ENCODE data around the gene NSD2.

Gene NSD2

GRCh38 chr4:1971456-1972200 lies 100.4 kb downstream of the NSD2 start:
- DNase-seq = no peak

GRCh38 chr4:1972414-1972813 lies 101.2 kb downstream of the NSD2 start:
- no peak for DNase-seq

DNA sequence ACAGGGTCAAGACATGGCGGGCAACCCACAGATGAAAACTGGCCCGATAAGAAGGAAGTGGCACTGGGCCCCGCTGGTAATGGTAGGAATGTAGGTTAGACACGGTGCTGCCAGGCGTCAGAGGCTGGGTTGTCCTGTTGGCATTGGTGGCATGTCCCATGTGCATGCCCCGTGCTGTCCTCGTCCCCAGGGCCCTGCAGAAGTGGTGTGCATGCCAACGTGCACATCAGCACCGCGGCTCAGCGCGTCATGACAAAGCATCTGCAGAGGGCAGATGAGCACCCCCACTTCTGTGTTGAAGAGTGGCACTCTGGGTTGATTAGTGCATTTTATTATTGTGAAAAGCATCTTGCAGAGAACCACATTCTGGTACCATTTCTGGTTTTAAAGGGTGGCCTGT lies 102.0 kb downstream of the NSD2 start:
- no peak for DNase-seq

- no peak for DNase-seq
Measured at GRCh38 chr4:1973661-1974060, 102.5 kb downstream of the NSD2 start.

- DNase-seq = no peak
Measured at GRCh38 chr4:1974840-1975239, 103.6 kb downstream of the NSD2 start.

DNA sequence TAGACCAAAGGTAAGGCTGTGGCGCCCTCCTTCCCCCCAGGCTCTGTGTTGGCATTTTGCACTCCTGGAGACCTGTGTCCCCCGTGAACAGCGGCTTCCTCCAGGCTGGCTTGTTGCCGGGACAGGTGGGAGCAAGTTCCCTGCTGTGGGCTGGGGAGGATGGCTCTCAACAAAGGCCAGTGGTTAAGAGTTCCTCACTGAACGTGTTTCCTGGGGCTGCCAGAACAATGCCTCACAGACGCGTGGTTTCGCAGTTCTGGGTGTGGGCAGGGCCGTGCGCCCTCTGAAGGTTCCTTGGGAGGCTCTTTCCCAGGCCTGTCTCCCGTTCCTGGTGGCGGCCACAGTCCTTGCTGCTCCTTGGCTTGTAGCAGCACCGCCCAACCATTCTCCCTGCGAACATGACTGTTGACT lies 104.2 kb downstream of the NSD2 start:
- DNase-seq = no peak

- no peak for DNase-seq
Measured at GRCh38 chr4:1975880-1976279, 104.7 kb downstream of the NSD2 start.

DNA sequence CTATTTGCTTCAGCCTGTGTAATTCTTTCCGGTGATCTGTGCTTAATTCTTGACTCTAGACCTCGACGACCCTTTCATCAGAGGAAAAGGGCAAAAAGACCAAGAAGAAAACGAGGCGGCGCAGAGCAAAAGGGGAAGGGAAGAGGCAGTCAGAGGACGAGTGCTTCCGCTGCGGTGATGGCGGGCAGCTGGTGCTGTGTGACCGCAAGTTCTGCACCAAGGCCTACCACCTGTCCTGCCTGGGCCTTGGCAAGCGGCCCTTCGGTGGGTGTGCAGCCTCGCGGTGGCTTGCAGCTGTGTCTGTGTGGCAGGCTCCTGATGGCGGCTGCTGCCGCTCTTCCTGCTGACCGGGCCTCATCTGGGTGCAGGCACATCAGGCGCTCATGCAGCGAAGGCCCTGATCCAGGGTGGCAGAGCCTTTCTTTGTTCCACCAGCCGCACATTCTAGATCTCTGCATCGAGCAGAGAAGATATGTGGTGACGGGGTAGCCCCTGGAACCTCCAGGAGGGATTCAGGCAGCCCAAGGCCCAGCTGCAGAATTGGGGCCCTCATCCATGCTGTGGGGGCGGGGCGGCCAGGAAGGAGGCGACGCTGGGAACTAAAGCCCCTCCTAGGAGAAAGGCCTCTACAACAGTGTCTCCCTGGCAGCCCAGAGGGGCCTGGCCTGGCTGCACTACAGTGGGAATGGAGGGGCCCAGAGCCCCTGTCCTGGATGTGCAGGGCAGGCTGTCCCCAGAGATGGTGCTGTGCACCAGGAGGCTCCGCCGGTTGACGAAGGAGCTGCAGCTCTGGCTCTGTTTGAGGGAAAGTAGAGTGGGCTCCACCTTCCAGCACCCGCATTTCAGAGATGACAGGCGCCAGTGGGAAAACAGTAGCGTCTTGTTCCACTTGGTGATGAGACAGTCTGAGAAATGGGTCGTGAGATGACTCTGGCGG lies 105.5 kb downstream of the NSD2 start:
- no peak for DNase-seq

DNA sequence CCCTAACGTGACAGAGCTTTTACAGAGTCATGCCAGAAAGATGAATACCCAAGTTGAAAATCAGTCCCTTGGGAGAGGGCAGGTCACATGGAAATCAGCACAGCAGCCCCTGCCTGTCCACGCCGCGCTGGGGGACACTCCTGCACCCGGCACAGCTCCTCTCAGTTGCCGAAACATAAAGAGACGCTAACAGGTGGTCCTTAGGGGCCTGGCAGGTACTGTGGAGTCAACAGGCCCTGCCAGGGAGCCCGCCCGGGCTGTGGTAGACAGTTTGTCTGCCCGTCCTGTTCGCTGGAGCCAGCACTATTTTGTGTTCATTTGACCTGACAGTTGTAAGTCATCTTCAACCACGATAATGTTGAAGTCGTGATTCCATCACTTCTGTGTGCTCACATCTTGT lies 107.0 kb downstream of the NSD2 start:
- DNase-seq = no peak

DNA sequence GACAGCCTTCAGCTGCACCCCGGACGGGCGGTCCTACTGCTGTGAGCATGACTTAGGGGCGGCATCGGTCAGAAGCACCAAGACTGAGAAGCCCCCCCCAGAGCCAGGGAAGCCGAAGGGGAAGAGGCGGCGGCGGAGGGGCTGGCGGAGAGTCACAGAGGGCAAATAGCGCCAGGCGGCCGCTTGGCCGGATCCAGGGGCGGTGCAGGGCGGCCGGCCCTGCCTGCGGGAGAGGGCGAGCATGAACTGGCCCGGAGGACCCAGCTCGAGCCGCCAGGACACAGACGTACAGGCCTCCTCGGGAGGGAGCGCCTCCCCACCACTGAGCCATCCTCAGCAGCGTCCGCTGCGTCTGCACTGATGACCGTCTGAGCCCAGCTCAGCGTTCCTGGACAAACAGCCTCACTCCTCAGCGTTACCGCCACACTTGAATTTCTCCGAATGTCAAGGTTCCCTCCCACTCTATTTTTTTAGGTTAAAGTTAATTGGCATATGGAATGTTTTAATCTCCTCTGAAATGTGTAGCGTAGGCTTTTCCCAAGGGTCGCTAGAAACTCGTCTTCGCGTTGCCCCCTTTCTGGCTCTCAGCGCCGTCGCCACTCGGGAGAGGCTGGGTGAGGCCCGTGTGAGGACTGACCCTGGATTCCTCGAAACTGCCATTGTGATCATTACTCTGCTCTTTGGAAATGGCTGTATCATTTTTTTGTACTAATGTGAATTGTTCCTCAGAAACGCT lies 107.7 kb downstream of the NSD2 start:
- DNase-seq = no peak

- DNase-seq = no peak
Measured at GRCh38 chr4:1979477-1980196, 108.4 kb downstream of the NSD2 start.

DNA sequence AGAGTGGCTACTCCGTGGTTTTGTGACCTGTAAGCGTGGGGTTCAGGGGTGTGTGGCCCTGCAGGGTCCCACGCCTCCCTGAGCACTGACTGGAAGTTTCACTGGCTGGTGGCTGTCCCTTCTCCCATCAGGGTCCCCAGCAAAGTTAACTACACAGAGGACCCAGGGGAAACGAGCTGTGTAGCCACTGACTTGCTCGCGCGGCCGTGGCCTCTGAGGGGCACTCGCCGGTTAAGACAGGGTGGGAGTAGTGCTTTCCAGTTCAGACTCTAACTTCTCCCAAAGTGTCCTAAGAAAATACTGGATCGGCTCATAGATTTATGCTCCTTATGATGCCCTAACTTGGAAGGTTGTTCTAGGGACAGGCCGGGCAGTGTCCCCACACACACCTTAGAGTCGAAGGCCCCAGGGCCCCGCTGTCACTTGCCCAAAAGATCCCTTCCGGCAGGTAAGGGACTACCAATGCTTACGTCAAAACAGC lies 109.4 kb downstream of the NSD2 start:
- DNase-seq = no peak

- no peak for DNase-seq
Measured at GRCh38 chr4:1981251-1982058, 110.3 kb downstream of the NSD2 start.

DNA sequence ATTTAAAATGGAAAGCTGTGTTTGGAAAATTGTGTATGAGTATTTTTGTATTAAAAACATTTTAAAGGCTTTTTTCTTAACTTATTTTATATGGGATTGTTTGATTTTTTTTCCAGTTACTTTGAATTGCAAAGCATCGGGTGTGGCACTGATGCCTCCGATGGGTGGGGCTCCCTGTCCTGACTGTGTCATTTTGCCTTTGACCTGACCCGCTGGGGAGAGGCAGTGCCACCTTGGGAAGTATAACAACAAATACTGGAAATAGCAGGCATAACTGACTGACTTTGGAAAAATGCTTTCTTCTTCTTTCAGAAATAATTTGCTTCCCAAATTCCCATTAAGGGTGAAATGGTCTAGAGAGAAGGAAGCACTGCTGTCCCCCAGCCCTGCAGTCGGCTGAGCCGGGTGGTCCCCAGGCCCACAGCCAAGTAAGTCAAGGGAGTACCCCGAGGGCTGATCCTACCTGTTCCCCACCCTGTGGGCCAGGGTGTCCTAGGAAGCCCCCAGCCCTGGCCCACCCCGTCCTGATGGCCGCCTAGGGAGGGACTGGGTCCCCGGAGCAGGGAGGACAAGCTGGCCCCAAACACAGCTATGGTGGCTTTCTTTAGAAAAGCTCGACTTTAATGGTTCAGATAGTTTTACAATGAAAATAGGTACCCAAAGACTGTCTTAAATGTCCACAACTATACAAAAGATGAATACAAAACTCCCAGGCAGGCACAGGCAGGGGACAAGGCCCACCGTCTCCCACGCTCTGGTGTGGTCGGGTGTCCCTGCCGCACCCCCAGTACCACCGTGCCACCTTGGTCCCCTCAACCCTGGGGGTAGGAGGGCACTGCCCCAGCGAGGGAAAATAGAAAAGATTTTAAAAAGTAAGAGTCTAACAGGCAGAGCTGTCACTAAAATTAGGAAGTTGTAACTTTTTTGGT lies 111.2 kb downstream of the NSD2 start:
- no peak for DNase-seq

- no peak for DNase-seq
Measured at GRCh38 chr4:1983053-1983845, 112.1 kb downstream of the NSD2 start.

- no peak for DNase-seq
Measured at GRCh38 chr4:1983846-1984405, 112.7 kb downstream of the NSD2 start.

GRCh38 chr4:1984406-1985191 lies 113.4 kb downstream of the NSD2 start:
- no peak for DNase-seq

DNA sequence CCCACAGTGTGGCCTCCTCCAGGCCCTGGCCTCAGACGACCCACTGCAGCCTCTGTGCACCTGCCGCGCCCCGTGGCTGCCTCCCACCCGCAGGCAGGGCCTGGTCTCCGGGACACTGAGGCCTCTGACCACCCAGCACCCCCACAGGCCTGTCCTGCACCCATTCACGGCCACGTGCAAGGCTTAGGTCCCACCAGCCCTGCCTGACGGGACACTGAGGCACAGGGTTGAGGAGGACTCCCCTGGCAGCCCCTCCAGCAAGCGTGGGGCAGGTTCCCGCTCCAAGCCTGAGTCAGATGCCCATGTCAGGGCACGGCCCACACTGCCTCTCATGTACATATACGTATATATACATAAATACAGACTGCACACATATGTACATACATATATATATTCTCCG lies 114.1 kb downstream of the NSD2 start:
- no peak for DNase-seq
